IPS-18a (cell line): Measurements from ENCODE around the gene CD84.
"Not testable (repeated sequence)": the region's sequence is repeated elsewhere in the genome, so short reads cannot be mapped to it uniquely, and the experiment has no call there.

Experiments
- H3K27ac ChIP-seq: one replicate; pipeline ENCODE4 v1.5.1; 2013; ENCODE audit warnings: low read length
- H3K27me3 ChIP-seq: one replicate; pipeline ENCODE4 v1.6.1; 2013; ENCODE audit warnings: mild to moderate bottlenecking, low read length; ENCODE audit not compliant: control insufficient read depth, insufficient read depth
- H3K36me3 ChIP-seq: one replicate; pipeline ENCODE4 v1.6.1; 2013; ENCODE audit warnings: low read depth, low read length; ENCODE audit not compliant: control insufficient read depth
- H3K4me1 ChIP-seq: one replicate; pipeline ENCODE4 v1.6.1; 2013; ENCODE audit warnings: low read depth, low read length; ENCODE audit not compliant: control insufficient read depth
- H3K4me3 ChIP-seq: one replicate; pipeline ENCODE4 v1.5.1; 2013; ENCODE audit warnings: low read length
- H3K9ac ChIP-seq: one replicate; pipeline ENCODE4 v1.6.1; 2013; ENCODE audit warnings: mild to moderate bottlenecking, low read length, moderate library complexity
- H3K9me3 ChIP-seq: one replicate; pipeline ENCODE4 v1.6.1; 2013; ENCODE audit warnings: low read depth, low read length; ENCODE audit not compliant: control insufficient read depth

Gene CD84

DNA sequence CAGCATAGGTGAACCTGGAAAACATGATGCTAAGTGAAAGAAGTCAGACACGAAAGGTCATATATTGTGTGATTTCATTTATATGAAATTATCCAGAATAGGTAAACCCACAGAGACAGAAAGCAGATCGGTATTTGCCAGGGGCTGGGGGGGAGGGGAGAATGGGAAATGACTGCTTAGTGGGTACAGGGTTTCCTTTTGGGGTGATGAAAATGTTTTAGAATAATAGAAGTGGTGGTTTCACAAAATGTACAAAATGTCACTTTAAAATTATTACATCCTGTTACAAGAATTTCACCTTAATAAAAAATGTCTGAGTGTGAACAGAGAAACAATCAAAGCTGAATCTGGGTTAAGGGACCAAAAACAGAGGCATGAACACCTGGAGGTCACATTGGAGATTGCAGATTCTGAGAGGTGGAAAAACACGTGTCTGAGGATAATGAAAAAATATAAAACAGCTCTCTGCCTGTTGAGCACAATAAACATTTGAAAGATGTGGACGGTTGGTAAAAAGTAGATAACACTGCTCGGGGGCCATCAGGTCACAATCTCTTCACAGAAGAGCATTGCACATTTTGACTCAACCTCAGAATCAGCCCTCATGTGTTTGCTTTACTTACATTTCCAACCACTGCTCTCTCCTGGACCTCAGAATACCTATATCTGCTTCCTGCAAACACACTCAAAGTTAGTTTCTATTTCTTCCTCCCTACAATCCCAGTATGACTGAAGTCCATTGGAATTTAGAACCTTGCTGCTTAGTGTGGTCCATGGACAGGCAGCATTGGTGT is 59.5 kb downstream of the CD84 start:
- Histone ChIP-seq H3K9ac (no peak overlapping the region), H3K27ac (no peak overlapping the region), H3K4me1 (peaks cover 20% of the 10 kb centered on the region), H3K4me3 (no peak overlapping the region), H3K36me3 (no peaks in the 10 kb centered on the region), H3K27me3 (no peaks in the 10 kb centered on the region), H3K9me3 (no peaks in the 10 kb centered on the region)

DNA sequence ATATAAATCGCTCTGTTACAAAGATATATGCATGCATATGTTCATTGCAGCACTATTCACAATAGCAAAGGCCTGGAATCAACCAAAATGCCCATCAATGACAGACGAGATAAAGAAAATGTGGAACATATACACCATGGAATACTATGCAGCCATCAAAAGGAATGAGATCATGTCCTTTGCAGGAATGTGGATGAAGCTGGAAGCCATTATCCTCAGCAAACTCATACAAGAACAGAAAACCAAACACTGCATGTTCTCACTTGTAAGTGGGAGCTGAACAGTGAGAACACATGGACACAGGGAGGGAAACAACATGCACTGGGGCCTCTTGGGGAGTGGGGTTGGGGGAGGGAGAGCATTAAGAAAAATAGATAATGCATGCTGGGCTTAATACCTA is 61.8 kb downstream of the CD84 start:
- H3K36me3 ChIP-seq, H3K27me3 ChIP-seq, H3K27ac ChIP-seq, H3K9me3 ChIP-seq, H3K9ac ChIP-seq, H3K4me3 ChIP-seq: not testable (repeated sequence)
- peaks cover 20% of the 10 kb centered on the region for H3K4me1 ChIP-seq

DNA sequence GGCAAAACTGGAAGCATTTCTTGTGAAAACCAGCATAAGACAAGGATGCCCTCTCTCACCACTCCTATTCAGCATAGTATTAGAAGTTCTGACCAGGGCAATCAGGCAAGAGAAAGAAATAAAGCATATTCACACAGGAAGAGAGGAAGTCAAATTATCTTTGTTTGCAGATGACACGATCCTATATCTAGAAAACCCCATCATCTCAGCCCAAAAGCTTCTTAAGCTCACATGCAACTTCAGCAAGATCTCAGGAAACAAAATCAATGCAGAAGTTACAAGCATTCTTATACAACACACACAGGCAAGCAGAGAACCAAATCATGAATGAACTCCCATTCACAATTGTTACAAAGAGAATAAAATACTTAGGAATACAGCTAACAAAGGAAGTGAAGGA is 63.4 kb downstream of the CD84 start:
- H3K9me3 ChIP-seq, H3K27ac ChIP-seq, H3K27me3 ChIP-seq, H3K4me3 ChIP-seq, H3K36me3 ChIP-seq, H3K9ac ChIP-seq: not testable (repeated sequence)
- H3K4me1 ChIP-seq, result peaks cover 11% of the 10 kb centered on the region

DNA sequence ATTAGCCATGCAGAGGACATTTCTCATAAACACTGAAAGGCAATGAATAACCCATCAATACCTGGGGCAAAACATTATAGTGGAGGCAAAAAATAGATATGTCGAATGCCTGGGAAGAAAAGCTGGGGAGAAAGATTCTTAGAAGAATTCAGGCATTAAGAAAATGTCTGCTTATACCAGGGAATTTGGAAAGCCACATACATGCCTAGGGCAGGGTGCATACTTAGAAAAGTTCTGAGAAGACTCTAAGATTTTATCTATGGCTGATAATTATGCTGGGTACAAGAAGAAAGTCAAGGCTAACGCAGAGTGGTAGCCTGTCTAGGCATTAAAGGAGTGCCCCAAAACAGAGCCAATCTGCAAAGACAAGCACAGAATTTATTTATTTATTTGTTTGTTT is 74.6 kb downstream of the CD84 start:
- H3K27me3 ChIP-seq, result no peaks in the 10 kb centered on the region
- H3K9ac ChIP-seq, result no peak overlapping the region
- no peak overlapping the region for H3K27ac ChIP-seq
- no peaks in the 10 kb centered on the region for H3K36me3 ChIP-seq
- H3K4me1 ChIP-seq, result no peaks in the 10 kb centered on the region
- no peak overlapping the region for H3K4me3 ChIP-seq
- H3K9me3 ChIP-seq, result no peaks in the 10 kb centered on the region

DNA sequence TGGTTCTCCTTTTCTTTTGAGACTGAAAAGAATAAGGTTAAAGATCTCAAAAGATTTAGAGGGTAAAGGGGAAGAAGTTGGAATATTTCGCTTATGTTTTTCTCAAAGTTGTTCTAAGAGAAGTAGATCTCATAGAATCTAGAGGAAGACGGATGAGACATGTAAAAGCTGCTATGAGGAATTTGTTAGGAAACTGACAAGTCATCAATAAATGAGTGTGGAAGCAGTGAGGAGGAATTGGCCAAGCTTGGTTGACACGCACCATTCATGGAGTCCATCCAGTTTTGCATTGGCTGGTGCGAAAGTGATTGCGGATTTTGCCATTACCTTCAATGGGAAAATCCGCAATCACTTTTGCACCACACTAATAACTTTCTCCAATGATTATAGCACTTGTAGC is 76.2 kb downstream of the CD84 start:
- no peaks in the 10 kb centered on the region for H3K36me3 ChIP-seq
- no peaks in the 10 kb centered on the region for H3K27me3 ChIP-seq
- H3K4me1 ChIP-seq, result no peaks in the 10 kb centered on the region
- H3K27ac ChIP-seq, result no peak overlapping the region
- no peaks in the 10 kb centered on the region for H3K9me3 ChIP-seq
- H3K4me3 ChIP-seq, result no peak overlapping the region
- H3K9ac ChIP-seq, result no peak overlapping the region

DNA sequence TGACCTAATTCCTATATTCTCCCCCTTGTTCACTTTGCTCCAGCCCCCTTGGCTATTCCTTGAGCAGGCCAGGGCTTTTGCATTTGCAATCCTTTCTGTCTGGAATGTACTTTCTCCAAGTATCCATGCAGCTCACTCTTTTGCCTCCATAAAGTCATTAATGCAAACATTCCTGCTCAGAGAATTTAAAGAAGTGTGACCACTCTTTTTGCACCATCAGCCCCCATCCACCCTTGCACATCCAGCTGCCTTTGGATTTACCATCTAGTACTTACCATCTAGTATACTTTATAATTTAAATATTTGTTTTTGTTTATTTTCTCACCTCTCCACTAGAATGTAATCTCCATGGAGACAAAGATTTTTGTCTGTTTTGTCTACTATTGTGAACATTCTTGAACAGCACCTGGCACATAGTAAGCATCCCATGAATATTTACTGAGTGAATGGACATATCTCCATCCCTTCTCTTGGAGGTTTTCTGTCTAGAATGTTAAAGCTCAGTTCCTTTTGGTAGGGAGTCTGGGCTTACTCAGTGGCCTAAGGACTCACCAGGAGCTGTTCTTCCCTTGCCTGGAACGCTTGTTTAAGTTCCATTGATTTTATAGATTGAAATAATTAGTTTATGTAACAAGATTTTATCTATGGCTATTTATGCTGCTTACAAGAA is 78.8 kb downstream of the CD84 start:
- no peak overlapping the region for H3K9ac ChIP-seq
- no peaks in the 10 kb centered on the region for H3K9me3 ChIP-seq
- no peak overlapping the region for H3K27ac ChIP-seq
- no peaks in the 10 kb centered on the region for H3K27me3 ChIP-seq
- no peaks in the 10 kb centered on the region for H3K36me3 ChIP-seq
- no peak overlapping the region for H3K4me3 ChIP-seq
- no peaks in the 10 kb centered on the region for H3K4me1 ChIP-seq

DNA sequence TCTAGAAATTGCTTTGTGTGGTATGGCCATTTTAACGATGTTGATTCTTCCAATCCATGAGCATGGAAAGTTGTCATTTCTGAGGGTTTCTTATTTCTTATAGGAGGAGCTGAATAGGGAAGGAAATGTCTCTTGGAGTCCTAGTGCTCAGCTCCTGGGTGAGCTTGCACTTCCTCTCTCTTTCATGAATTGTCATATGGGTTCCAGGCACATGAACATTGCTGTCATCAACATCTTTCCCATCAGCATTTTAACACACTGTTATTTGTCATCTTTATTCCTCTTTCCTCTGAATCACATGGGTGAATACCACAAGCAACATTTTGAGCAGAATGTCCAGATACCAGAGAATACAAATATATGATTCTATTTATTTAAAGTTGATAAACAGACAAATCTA is 79.7 kb downstream of the CD84 start:
- no peaks in the 10 kb centered on the region for H3K36me3 ChIP-seq
- no peaks in the 10 kb centered on the region for H3K9me3 ChIP-seq
- no peak overlapping the region for H3K9ac ChIP-seq
- H3K27me3 ChIP-seq, result no peaks in the 10 kb centered on the region
- no peak overlapping the region for H3K27ac ChIP-seq
- H3K4me3 ChIP-seq, result no peak overlapping the region
- H3K4me1 ChIP-seq, result no peaks in the 10 kb centered on the region

DNA sequence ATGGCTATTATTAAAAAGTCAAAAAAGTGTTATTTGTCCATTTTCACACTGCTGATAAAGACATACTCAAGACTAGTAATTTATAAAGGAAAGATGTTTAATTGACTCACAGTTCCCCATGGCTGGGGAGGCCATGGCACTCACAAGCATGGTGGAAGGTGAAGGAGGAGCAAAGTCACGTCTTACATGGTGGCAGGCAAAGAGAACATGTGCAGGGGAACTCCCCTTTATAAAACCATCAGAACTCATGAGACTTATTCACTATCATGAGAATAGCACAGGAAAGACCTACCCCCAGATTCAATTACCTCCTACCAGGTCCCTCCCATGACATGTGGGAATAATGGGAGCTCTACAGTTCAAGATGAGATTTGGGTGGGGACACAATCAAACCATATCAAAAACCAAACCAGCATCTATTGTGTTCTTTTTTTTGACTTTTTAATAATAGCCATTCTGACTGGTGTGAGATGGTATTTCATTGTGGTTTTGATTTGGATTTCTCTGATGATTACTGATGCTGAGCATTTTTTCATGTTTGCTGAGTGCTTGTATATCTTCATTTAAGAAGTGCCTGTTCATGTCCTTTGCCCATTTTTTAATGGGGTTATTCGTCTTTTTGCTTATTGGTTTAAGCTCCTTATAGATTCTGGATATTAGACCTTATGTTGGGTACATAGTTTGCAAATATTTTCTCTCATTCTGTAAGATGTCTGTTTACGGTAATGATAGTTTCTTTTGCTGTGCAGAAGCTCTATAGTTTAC is 80.8 kb downstream of the CD84 start:
- H3K9me3 ChIP-seq, H3K4me3 ChIP-seq, H3K27ac ChIP-seq, H3K36me3 ChIP-seq, H3K27me3 ChIP-seq, H3K9ac ChIP-seq, H3K4me1 ChIP-seq: not testable (repeated sequence)

DNA sequence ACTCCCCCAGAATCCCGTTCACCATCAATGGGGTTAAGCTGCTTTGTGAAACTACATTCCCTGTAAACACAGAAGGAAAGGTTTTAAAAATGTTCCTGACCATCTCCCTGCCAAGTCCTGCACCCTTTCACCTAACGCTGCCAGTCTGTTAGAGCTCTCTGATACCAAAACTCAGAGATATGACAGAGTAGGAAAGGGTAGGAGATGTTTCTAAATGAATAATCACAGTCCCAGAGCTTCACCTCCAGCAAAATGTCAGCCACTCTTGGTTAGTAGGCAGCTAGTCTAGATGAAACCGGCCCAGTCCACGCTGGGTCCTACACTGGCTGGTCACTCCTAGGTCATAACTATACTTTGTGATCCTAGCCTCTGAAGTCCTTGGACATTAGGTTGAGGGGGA is 83.0 kb downstream of the CD84 start:
- Histone ChIP-seq H3K27ac (no peak overlapping the region), H3K9me3 (no peaks in the 10 kb centered on the region), H3K27me3 (no peaks in the 10 kb centered on the region), H3K4me3 (no peak overlapping the region), H3K4me1 (no peaks in the 10 kb centered on the region), H3K36me3 (no peaks in the 10 kb centered on the region), H3K9ac (no peak overlapping the region)

DNA sequence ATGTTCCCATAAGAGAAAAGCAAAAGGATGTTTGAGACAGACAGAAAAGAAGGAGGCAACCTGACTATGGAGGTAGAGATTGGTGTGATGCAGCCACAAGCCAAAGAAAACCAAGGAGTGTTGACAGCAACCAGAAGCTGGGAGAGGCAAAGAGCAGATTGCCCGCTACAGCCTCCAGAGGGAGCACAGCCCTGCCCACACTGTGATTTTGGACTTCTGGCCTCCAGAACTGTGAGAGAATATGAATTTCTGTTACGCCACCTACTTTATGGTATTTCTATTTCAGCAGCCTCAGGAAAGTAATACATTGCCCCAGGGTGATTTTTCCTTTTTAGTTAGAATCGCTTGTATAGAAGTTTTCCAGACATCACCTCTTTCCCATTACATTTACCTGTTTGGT is 84.7 kb downstream of the CD84 start:
- Histone ChIP-seq H3K9ac (no peak overlapping the region), H3K4me3 (no peak overlapping the region), H3K27ac (no peak overlapping the region), H3K9me3 (no peaks in the 10 kb centered on the region), H3K4me1 (no peaks in the 10 kb centered on the region), H3K36me3 (no peaks in the 10 kb centered on the region), H3K27me3 (no peaks in the 10 kb centered on the region)

DNA sequence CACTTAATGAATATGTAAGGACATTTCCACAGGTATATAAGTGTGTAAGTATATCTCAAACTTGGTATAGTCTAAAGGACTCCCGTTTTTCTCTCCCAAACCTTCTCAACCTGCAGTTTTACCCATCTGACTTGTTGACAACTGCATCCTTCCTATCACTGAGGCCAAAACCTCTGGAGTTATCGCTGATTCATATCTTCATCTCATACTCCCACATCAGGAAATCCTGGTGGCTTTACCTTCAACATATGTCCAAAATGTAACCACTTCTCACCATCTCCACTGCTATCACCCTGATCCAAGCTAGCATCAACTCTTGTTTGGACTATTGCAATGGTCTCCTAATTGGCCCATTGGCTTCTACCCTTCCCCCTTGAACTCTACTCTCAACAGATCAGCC is 86.7 kb downstream of the CD84 start:
- no peak overlapping the region for H3K9ac ChIP-seq
- no peaks in the 10 kb centered on the region for H3K4me1 ChIP-seq
- no peak overlapping the region for H3K27ac ChIP-seq
- H3K4me3 ChIP-seq, result no peak overlapping the region
- no peaks in the 10 kb centered on the region for H3K36me3 ChIP-seq
- H3K9me3 ChIP-seq, result no peaks in the 10 kb centered on the region
- H3K27me3 ChIP-seq, result no peaks in the 10 kb centered on the region
